Measurements from ENCODE around the gene ABR.
"Not testable (repeated sequence)": the region's sequence is repeated elsewhere in the genome, so short reads cannot be mapped to it uniquely, and the experiment has no call there.

The ABR gene

DNA sequence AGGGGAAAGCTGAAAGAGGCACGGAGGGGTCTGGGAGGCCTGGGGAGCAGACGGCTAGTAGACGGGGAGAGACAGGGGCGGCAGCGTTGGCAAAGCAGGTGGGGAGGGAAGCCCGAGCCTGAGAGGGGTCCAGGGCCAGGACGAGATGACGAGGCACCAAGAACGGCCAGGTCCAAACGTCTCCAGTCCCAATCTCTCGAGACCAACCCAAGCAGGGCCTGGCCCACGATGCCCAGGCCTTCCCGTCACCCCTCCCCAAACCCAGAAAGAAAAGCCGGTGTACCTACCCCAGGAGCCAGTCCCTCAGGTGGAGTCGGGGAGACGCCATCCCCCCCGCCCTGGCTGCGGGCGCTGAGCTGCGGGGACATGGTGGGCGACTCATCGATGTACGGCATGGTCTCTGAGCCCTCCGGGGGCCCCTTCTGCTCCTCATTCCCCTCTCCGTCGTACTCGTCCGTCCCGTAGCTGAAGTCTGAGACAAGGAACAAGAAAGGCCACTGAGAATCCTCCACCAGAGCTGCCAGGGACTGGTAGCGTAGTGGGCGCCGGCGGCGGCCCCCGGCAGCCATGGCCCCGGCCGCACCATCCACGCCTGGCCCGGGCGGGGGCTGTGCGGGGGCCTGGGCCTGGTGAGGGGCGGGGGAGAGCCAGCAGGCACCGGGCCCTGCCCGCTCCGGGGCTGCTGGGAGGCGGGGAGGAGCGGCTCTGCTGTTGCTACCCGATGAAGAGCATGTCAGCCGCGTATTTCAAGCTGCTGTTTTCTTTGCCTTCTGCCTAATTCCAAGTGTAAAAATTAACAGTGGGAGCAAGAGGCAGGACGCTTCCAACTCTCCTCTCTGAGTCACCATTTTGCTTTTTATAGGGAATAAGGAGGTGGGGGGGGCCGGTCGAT is 54.6 kb downstream of the ABR start:
- Histone ChIP-seq H3K9ac (ENCODE audit: low read depth, low read length) (no peak overlapping the region), H3K27me3 (ENCODE audit: control insufficient read depth, insufficient read depth, low read length) (no peaks in the 10 kb centered on the region), H3K9me3 (ENCODE audit: control insufficient read depth, insufficient read depth, low read length) (no peaks in the 10 kb centered on the region), H3K27ac (ENCODE audit: low read depth, low read length) (no peak overlapping the region), H3K4me1 (ENCODE audit: control insufficient read depth, insufficient read depth, low read length) (peaks cover 7% of the 10 kb centered on the region; the same call in 1 of the 2 replicates), H3K36me3 (ENCODE audit: control insufficient read depth, insufficient read depth, low read length) (no peaks in the 10 kb centered on the region), H3K4me3 (ENCODE audit: low read depth, low read length) (no peak overlapping the region)

DNA sequence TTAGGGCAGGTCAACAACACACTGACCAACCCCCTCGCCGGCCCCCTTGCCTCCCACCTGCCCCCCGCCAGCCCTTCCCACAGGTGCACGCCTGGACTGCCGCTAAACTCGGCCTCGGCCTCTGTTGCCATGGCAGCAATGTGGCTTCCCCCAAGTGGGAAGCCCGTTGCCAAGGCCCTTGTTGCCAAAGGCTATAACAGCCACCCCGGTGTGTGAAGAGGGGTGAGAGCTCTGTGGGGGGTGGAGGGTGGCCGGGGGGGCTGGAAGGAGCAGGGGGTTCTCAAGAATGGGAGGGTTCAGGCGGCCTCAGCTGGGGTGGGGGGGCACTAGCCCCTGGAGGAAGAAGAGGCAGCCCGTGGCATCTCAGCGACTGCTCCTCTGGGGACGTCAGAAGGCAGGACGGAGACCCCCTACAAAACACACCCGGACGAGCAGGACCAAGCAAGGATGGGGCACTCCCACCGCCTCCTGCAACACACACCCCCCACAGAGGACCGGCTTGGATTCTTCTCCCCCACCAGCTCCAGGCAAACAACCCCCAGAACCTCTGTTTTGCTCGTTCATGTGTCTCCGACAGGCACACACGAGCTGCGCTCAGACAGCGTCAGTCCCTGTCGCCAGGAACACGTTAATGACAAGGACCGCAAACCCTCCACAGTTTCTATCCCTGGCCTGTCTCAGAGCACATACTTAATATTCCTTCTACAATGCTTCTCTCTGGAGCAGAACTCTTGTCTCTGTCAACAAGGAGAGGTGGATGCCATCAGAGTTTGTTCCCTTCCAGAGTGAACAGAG is 55.7 kb downstream of the ABR start:
- Histone ChIP-seq H3K4me3 (ENCODE audit: low read depth, low read length) (no peak overlapping the region), H3K27ac (ENCODE audit: low read depth, low read length) (no peak overlapping the region), H3K9me3 (ENCODE audit: control insufficient read depth, insufficient read depth, low read length) (no peaks in the 10 kb centered on the region; the same call in 1 of the 2 replicates), H3K4me1 (ENCODE audit: control insufficient read depth, insufficient read depth, low read length) (peaks cover 7% of the 10 kb centered on the region; the same call in 1 of the 2 replicates), H3K9ac (ENCODE audit: low read depth, low read length) (no peak overlapping the region), H3K36me3 (ENCODE audit: control insufficient read depth, insufficient read depth, low read length) (no peaks in the 10 kb centered on the region), H3K27me3 (ENCODE audit: control insufficient read depth, insufficient read depth, low read length) (no peaks in the 10 kb centered on the region)

DNA sequence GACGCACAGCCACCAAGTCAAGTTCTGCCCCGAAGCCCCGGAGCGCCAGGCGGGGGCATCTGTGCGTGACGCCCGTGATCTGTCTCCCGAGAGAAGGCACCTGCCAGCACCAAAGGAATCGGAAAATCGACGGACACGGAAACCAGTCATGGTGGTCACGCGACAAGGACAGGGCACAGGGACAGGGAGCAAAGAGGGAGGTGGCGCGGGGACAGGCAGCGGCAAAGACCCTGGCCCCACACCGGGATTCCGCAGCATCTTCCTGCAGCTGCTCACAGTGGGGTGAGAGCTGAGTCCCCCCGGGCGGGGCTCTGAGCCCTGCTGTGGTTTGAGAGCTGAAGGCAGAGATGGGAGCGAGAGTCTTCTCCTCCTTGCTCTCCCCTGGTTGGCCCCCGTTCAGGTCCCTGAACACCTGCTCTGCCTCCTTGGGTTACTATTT is 56.4 kb downstream of the ABR start:
- no peak overlapping the region for H3K9ac ChIP-seq (ENCODE audit: low read depth, low read length)

DNA sequence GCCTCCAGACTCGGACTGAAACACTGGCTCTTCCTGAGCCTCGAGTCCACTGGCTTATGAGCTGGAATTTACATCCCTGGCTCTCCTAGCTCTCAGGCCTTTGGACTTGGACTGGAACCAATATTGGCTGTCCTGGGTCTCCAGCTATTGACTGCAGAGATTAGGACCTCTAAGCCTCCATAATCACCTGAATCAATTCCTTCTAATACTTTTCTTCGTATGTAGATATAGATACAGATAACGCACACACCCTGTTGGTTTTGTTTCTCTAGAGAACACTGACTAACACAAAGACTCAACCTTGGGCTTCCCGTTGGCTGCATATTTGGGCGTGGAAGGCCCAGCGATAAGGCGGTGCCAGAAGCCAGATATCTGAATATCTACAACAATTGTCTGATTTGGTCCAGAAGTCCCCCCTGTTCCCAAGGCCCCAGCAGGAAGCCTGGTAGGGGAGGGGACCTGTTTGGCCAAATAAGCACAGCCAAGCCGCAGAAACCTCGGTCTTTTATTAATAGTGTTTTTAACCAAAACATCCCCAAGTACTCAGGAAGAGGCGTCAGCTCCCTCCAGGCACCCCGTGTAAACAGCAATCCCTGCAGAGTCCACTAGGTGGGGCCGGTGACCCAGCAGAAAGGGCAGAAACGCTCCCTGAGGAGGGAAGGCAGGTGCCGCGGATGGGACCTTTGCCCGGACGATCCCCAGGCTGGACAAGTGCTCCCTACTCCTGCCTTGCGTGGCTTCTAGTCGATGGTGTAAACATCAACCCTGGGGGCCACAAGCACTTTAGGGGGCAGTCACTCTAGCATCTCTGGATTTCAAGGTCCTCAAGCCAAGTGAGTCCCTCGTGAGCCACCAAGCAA is 57.0 kb downstream of the ABR start:
- H3K27me3 ChIP-seq (ENCODE audit: control insufficient read depth, insufficient read depth, low read length) = no peaks in the 10 kb centered on the region
- no peak overlapping the region for H3K4me3 ChIP-seq (ENCODE audit: low read depth, low read length)
- no peaks in the 10 kb centered on the region for H3K36me3 ChIP-seq (ENCODE audit: control insufficient read depth, insufficient read depth, low read length)

More for the DNA sequence above, 56.4 kb downstream of the ABR start:
- no peaks in the 10 kb centered on the region for H3K36me3 ChIP-seq (ENCODE audit: control insufficient read depth, insufficient read depth, low read length)
- no peak overlapping the region for H3K4me3 ChIP-seq (ENCODE audit: low read depth, low read length)
- no peak overlapping the region for H3K27ac ChIP-seq (ENCODE audit: low read depth, low read length)
- H3K4me1 ChIP-seq (ENCODE audit: control insufficient read depth, insufficient read depth, low read length) = peaks cover 7% of the 10 kb centered on the region; the same call in 1 of the 2 replicates
- no peaks in the 10 kb centered on the region for H3K27me3 ChIP-seq (ENCODE audit: control insufficient read depth, insufficient read depth, low read length)
- H3K9me3 ChIP-seq (ENCODE audit: control insufficient read depth, insufficient read depth, low read length) = no peaks in the 10 kb centered on the region; the same call in 1 of the 2 replicates

DNA sequence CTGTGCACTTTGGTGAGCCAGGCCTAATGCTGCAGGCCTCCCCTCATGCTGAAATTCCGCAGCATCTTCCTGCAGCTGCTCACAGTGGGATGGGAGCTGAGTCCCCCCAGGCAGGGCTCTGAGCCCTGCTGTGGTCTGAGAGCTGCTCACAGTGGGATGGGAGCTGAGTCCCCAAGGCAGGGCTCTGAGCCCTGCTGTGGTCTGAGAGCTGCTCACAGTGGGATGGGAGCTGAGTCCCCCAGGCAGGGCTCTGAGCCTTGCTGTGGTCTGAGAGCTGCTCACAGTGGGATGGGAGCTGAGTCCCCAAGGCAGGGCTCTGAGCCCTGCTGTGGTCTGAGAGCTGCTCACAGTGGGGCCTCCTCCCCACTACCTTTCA is 58.4 kb downstream of the ABR start:
- not testable (repeated sequence) for H3K9ac ChIP-seq (ENCODE audit: low read depth, low read length); H3K9me3 ChIP-seq (ENCODE audit: control insufficient read depth, insufficient read depth, low read length); H3K4me1 ChIP-seq (ENCODE audit: control insufficient read depth, insufficient read depth, low read length)

More for the DNA sequence above, 57.0 kb downstream of the ABR start:
- H3K9ac ChIP-seq (ENCODE audit: low read depth, low read length) = no peak overlapping the region
- no peaks in the 10 kb centered on the region; the same call in 1 of the 2 replicates for H3K9me3 ChIP-seq (ENCODE audit: control insufficient read depth, insufficient read depth, low read length)
- peaks cover 7% of the 10 kb centered on the region; the same call in 1 of the 2 replicates for H3K4me1 ChIP-seq (ENCODE audit: control insufficient read depth, insufficient read depth, low read length)
- H3K27ac ChIP-seq (ENCODE audit: low read depth, low read length) = no peak overlapping the region

DNA sequence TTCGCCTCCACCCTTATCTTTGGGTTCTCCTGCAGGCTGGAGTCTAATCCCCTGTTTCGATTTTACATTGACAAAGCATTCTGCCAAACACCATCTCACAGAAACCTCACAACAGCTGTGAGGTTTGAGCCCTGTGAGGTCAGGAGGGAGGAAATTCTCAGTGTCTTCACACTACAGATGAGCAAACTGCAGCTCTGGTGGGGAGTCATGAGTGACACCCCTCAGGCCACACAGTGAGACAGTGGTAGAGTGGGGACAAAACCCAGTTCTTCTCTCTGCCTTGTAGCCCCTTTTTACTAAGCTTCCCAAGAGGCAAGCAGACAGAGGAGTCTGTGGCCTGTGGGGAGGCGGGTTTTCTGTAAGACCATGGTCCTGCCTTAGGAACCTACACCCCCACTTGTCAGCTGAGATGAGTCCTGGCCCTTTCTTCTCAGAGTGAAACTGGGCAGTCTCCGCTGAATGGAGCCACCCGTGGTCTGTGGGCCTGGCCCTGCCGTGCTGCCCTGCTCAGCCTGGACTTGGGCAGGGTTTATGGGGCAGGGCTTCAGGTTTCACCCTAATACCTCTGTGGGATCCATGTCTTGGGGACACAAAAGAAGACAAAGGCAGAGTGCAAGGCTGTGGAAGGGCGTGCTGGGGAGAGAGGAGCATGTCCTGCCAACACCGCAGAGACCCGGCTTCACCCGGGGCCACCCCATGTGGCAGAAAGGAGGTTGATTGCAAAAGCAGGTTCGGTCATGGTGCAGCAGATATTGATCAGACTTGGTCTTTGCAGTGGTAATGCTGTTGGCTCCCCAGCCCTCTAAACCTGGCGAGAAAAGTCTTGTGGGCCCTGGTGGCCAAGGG is 59.0 kb downstream of the ABR start:
- H3K27ac ChIP-seq (ENCODE audit: low read depth, low read length) = no peak overlapping the region
- peaks cover 7% of the 10 kb centered on the region; the same call in 1 of the 2 replicates for H3K4me1 ChIP-seq (ENCODE audit: control insufficient read depth, insufficient read depth, low read length)
- no peak overlapping the region for H3K9ac ChIP-seq (ENCODE audit: low read depth, low read length)
- H3K27me3 ChIP-seq (ENCODE audit: control insufficient read depth, insufficient read depth, low read length) = no peaks in the 10 kb centered on the region
- no peaks in the 10 kb centered on the region for H3K36me3 ChIP-seq (ENCODE audit: control insufficient read depth, insufficient read depth, low read length)
- H3K4me3 ChIP-seq (ENCODE audit: low read depth, low read length) = no peak overlapping the region
- H3K9me3 ChIP-seq (ENCODE audit: control insufficient read depth, insufficient read depth, low read length) = no peaks in the 10 kb centered on the region; the same call in 1 of the 2 replicates

More for the DNA sequence above, 58.4 kb downstream of the ABR start:
- H3K36me3 ChIP-seq (ENCODE audit: control insufficient read depth, insufficient read depth, low read length); H3K27ac ChIP-seq (ENCODE audit: low read depth, low read length); H3K4me3 ChIP-seq (ENCODE audit: low read depth, low read length); H3K27me3 ChIP-seq (ENCODE audit: control insufficient read depth, insufficient read depth, low read length): not testable (repeated sequence)

DNA sequence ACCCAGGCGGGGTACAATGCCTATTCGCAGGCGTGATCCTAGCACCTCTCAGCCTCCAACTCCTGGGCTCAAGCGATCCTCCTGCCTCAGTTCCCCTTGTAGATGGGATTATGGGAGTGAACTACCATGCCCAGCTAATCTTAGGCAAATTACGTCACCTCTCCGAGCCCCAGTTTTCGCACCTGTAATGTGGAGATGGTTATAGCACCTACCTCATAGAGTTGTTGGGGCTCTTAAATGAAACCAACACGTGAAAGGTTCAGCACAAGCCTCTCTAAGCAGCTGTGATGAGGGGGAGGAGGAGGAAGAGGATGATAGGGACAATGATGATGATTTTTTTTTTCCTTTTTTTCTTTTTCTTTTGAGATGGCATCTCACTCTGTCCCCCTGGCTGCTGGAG is 59.9 kb downstream of the ABR start:
- Histone ChIP-seq H3K27ac (ENCODE audit: low read depth, low read length) (no peak overlapping the region), H3K9ac (ENCODE audit: low read depth, low read length) (no peak overlapping the region), H3K4me1 (ENCODE audit: control insufficient read depth, insufficient read depth, low read length) (peaks cover 13% of the 10 kb centered on the region; the same call in 1 of the 2 replicates), H3K27me3 (ENCODE audit: control insufficient read depth, insufficient read depth, low read length) (no peaks in the 10 kb centered on the region), H3K9me3 (ENCODE audit: control insufficient read depth, insufficient read depth, low read length) (no peaks in the 10 kb centered on the region; the same call in 1 of the 2 replicates), H3K36me3 (ENCODE audit: control insufficient read depth, insufficient read depth, low read length) (no peaks in the 10 kb centered on the region), H3K4me3 (ENCODE audit: low read depth, low read length) (no peak overlapping the region)

DNA sequence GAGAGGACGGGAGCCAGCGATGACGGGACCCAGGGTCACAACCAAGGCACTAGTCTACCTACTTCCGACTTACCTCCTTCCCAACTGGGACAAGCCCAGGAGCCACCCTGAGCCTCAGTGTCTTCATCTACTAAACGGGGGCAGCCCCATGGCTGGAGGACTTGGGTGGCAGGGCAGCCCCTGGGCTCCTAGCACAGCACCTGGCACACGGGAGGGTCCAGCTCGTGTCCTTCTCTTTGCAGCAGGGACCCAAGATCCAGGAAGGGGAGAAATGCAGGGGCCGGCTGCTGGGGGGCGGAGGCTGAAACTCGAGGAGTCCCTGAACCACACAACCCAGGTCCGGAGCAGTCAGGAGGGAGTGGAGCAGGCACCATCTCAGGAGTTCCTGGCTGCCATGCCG is 63.2 kb downstream of the ABR start:
- Histone ChIP-seq H3K4me3 (ENCODE audit: low read depth, low read length) (no peak overlapping the region), H3K9me3 (ENCODE audit: control insufficient read depth, insufficient read depth, low read length) (no peaks in the 10 kb centered on the region; the same call in 1 of the 2 replicates), H3K36me3 (ENCODE audit: control insufficient read depth, insufficient read depth, low read length) (no peaks in the 10 kb centered on the region), H3K4me1 (ENCODE audit: control insufficient read depth, insufficient read depth, low read length) (peaks cover 9% of the 10 kb centered on the region; the same call in 1 of the 2 replicates), H3K27ac (ENCODE audit: low read depth, low read length) (no peak overlapping the region), H3K27me3 (ENCODE audit: control insufficient read depth, insufficient read depth, low read length) (no peaks in the 10 kb centered on the region), H3K9ac (ENCODE audit: low read depth, low read length) (no peak overlapping the region)

DNA sequence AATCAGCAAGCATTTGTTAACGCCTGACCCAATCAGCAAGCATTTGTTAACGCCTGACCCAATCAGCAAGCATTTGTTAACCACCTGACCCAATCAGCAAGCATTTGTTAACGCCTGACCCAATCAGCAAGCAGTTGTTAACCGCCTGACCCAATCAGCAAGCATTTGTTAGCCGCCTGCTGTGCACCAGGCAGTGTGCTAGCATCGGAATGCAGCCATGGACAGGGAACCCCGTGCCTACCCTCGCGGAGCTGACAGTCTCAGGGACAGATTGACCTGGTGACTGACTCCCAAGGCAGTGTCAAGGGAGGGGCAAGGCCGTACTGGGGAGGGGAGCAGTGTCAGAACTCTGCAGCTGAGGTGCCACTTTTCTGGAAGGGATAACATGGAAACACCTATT is 66.9 kb downstream of the ABR start:
- Histone ChIP-seq H3K4me1 (ENCODE audit: control insufficient read depth, insufficient read depth, low read length) (peaks cover 21% of the 10 kb centered on the region), H3K9me3 (ENCODE audit: control insufficient read depth, insufficient read depth, low read length) (no peaks in the 10 kb centered on the region)

More for the DNA sequence above, 66.9 kb downstream of the ABR start:
- Histone ChIP-seq H3K27me3 (ENCODE audit: control insufficient read depth, insufficient read depth, low read length) (peaks cover 9% of the 10 kb centered on the region; the same call in 1 of the 2 replicates), H3K9ac (ENCODE audit: low read depth, low read length) (no peak overlapping the region), H3K36me3 (ENCODE audit: control insufficient read depth, insufficient read depth, low read length) (no peaks in the 10 kb centered on the region), H3K27ac (ENCODE audit: low read depth, low read length) (no peak overlapping the region), H3K4me3 (ENCODE audit: low read depth, low read length) (no peak overlapping the region)

All from HUES48 (cell line).